Smooth muscle cell (in vitro differentiated cells): Measurements from ENCODE around the gene EXO1. TPM values are rescaled to one million over a fixed set of nuclear protein-coding genes. Genes with fewer than 3 reads are reported as not detected.

Experiments
- DNase-seq: peaks from one replicate; lab custom pipeline; 2025; ENCODE audit not compliant: unreplicated experiment; lab: John Stamatoyannopoulos, UW
- H2AFZ ChIP-seq: fragments of 200-600 bp; sonication (generic); 2 replicates; pipeline ENCODE4 v1.6.0; 2016; ENCODE audit warnings: antibody characterized with exemption, low read depth, mild to moderate bottlenecking
- H3F3A ChIP-seq: fragments of 200-600 bp; sonication (generic); 2 replicates; pipeline ENCODE4 v1.6.0; 2017; ENCODE audit warnings: antibody characterized with exemption, low read depth
- H3K27ac ChIP-seq: fragments of 200-600 bp; sonication (generic); 2 replicates; pipeline ENCODE4 v1.5.1; 2016; ENCODE audit warnings: low read depth, mild to moderate bottlenecking
- H3K27me3 ChIP-seq: fragments of 200-600 bp; sonication (generic); 2 replicates; pipeline ENCODE4 v1.6.1; 2016; ENCODE audit warnings: low read depth, mild to moderate bottlenecking
- H3K36me3 ChIP-seq: fragments of 200-600 bp; sonication (generic); 2 replicates; pipeline ENCODE4 v1.5.1; 2016; ENCODE audit warnings: low read depth
- H3K4me1 ChIP-seq: fragments of 200-600 bp; sonication (generic); 2 replicates; pipeline ENCODE4 v1.5.1; 2016; ENCODE audit warnings: low read depth
- H3K4me2 ChIP-seq: fragments of 200-600 bp; sonication (generic); 2 replicates; pipeline ENCODE4 v1.6.0; 2016; ENCODE audit warnings: mild to moderate bottlenecking
- H3K4me3 ChIP-seq: fragments of 200-600 bp; sonication (generic); 2 replicates; pipeline ENCODE4 v1.5.1; 2016; ENCODE audit warnings: mild to moderate bottlenecking
- H3K79me2 ChIP-seq: fragments of 200-600 bp; sonication (generic); 2 replicates; pipeline ENCODE4 v1.6.0; 2016; ENCODE audit warnings: low read depth, mild to moderate bottlenecking
- H3K9ac ChIP-seq: fragments of 200-600 bp; sonication (generic); 2 replicates; pipeline ENCODE4 v1.6.0; 2016; ENCODE audit warnings: low read depth
- H3K9me3 ChIP-seq: fragments of 200-600 bp; sonication (generic); replicated peaks from 2 replicates; pipeline ENCODE4 v1.5.1; 2016; ENCODE audit warnings: low read depth
- H4K20me1 ChIP-seq: fragments of 200-600 bp; sonication (generic); 2 replicates; pipeline ENCODE4 v1.6.0; 2016; ENCODE audit warnings: low read depth
- CTCF ChIP-seq: fragments of 200-600 bp; sonication (generic); IDR thresholded peaks from 2 replicates; pipeline ENCODE4 v1.5.1; 2017; ENCODE audit warnings: borderline replicate concordance, mild to moderate bottlenecking, antibody characterized with exemption; ENCODE audit not compliant: insufficient read depth, poor library complexity, severe bottlenecking
- WGBS: methylation state at CpG from one replicate; pipeline ENCODE4 v1.1.7; 2016; ENCODE audit warnings: low lambda C conversion rate; 5-methylcytosine and 5-hydroxymethylcytosine counted together
- polyA plus RNA-seq: library from polyadenylated mRNA; unstranded; fragments of >200 nt; fragmentation: Nextera tagmentation; extraction: Ambion mirVana; gene quantifications from 2 replicates; pipeline ENCODE4 v1.2.1, GENCODE V29; 2016
- total RNA-seq: library from RNA; depleted of rRNA; stranded (reverse); fragments of >200 nt; gene quantifications from 2 replicates; pipeline ENCODE4 v1.2.3, GENCODE V29; 2014

EXO1 gene
- total and polyA plus RNA-seq, 2 experiments from 2014 or later: 7.5 to 11.0 TPM

GRCh38 chr1:241837901-241838300 lies 10.1 kb upstream of the EXO1 start:
- no peak for DNase-seq
- H2AFZ ChIP-seq: no peak overlapping the region
- H3F3A ChIP-seq: no peaks in the 10 kb centered on the region
- no peak for TF ChIP-seq CTCF
- H3K4me3 ChIP-seq: no peak overlapping the region
- H3K4me1 ChIP-seq: no peaks in the 10 kb centered on the region
- H3K9ac ChIP-seq: no peak overlapping the region
- peak overlapping the region; percentile 77 for H3K27ac ChIP-seq
- H3K9me3 ChIP-seq: no peaks in the 10 kb centered on the region
- 31% methylated on average over 4 of the region's 4 CpGs for WGBS
- H4K20me1 ChIP-seq: no peaks in the 10 kb centered on the region
- no peaks in the 10 kb centered on the region for H3K27me3 ChIP-seq
- peak overlapping the region; percentile 14 for H3K4me2 ChIP-seq
- no peaks in the 10 kb centered on the region for H3K36me3 ChIP-seq
- H3K79me2 ChIP-seq: no peaks in the 10 kb centered on the region

GRCh38 chr1:241838897-241839296 lies 9.1 kb upstream of the EXO1 start:
- no peaks in the 10 kb centered on the region for H3K9me3 ChIP-seq
- H2AFZ ChIP-seq: no peak overlapping the region
- H3K27ac ChIP-seq: peak overlapping the region; percentile 77
- no peaks in the 10 kb centered on the region for H3K36me3 ChIP-seq
- DNase-seq: no peak
- H3K4me1 ChIP-seq: no peaks in the 10 kb centered on the region
- H4K20me1 ChIP-seq: no peaks in the 10 kb centered on the region
- TF ChIP-seq CTCF: no peak
- H3K4me2 ChIP-seq: no peak overlapping the region
- H3K27me3 ChIP-seq: no peaks in the 10 kb centered on the region
- H3K9ac ChIP-seq: no peak overlapping the region
- 86% methylated on average over 5 of the region's 5 CpGs for WGBS
- no peaks in the 10 kb centered on the region for H3K79me2 ChIP-seq
- H3F3A ChIP-seq: no peaks in the 10 kb centered on the region
- H3K4me3 ChIP-seq: no peak overlapping the region

GRCh38 chr1:241839369-241839979 lies 8.5 kb upstream of the EXO1 start:
- DNase-seq: no peak
- no peaks in the 10 kb centered on the region for H3F3A ChIP-seq
- WGBS: 91% methylated on average over 6 of the region's 6 CpGs
- H3K4me3 ChIP-seq: no peak overlapping the region
- no peak overlapping the region for H3K27ac ChIP-seq
- H2AFZ ChIP-seq: no peak overlapping the region
- H3K36me3 ChIP-seq: no peaks in the 10 kb centered on the region
- no peaks in the 10 kb centered on the region for H3K27me3 ChIP-seq
- no peak overlapping the region for H3K4me2 ChIP-seq
- H4K20me1 ChIP-seq: no peaks in the 10 kb centered on the region
- no peaks in the 10 kb centered on the region for H3K79me2 ChIP-seq
- no peaks in the 10 kb centered on the region for H3K4me1 ChIP-seq
- no peaks in the 10 kb centered on the region for H3K9me3 ChIP-seq
- TF ChIP-seq CTCF: no peak
- H3K9ac ChIP-seq: no peak overlapping the region

- DNase-seq: no peak
- Histone ChIP-seq H3K9me3 (no peaks in the 10 kb centered on the region), H3K4me2 (no peak overlapping the region), H4K20me1 (no peaks in the 10 kb centered on the region), H3K36me3 (no peaks in the 10 kb centered on the region), H3K27me3 (no peaks in the 10 kb centered on the region), H2AFZ (no peak overlapping the region), H3K79me2 (no peaks in the 10 kb centered on the region), H3K27ac (no peak overlapping the region), H3F3A (no peaks in the 10 kb centered on the region), H3K4me3 (no peak overlapping the region), H3K9ac (no peak overlapping the region), H3K4me1 (no peaks in the 10 kb centered on the region)
- no peak for TF ChIP-seq CTCF
- 87% methylated on average over 6 of the region's 6 CpGs for WGBS
These were observed 7.8 kb upstream of the EXO1 start for GRCh38 chr1:241840164-241840563.
